GM19467 (cell line): ENCODE data around the gene DNAJC7.
"Not testable (repeated sequence)": the region's sequence is repeated elsewhere in the genome, so short reads cannot be mapped to it uniquely, and the experiment has no call there.

Source experiments
- ATAC-seq: cut with Tn5 transposase; IDR thresholded peaks from one replicate; pipeline ENCODE4 v1.9.1; 2021; ENCODE audit warnings: mild to moderate bottlenecking, moderate library complexity; ENCODE audit not compliant: unreplicated experiment

The DNAJC7 gene

DNA sequence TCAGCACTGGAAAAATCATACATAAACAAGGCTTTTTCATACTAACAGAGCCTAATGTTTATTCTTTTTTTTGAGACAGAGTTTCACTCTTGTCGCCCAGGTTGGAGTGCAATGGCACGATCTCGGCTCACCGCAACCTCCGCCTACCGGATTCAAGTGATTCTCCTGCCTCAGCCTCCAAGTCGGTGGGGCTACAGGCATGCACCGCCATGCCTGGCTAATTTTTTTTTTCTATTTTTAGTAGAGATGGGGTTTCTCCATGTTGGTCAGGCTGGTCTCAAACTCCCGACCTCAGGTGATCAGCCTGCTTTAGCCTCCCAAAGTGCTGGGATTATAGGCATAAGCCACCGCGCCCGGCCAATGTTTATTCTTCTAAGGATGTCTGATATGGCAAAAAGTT is 3.5 kb downstream of the DNAJC7 start:
- not testable (repeated sequence) for ATAC-seq

- ATAC-seq: not testable (repeated sequence)
These were observed 4.9 kb downstream of the DNAJC7 start for GRCh38 chr17:42012363-42012762.

- ATAC-seq: no peak
These were observed 6.2 kb downstream of the DNAJC7 start for GRCh38 chr17:42010898-42011516.

DNA sequence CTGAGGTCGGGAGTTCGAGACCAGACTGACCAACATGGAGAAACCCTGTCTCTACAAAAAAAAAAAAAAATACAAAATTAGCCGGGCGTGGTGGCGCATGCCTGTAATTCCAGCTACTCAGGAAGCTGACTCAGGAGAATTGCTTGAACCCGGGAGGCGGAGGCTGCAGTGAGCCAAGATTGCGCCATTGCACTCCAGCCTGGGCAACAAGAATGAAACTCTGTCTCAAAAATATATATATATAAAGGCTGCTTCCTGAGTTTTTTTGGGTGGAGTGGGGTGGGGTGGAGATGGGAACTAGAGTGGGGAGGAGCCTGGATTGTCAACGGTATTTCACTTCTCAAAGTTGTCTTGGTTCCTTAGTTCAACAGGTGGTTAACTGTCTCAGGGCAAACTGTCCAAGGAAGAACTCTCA is 7.0 kb downstream of the DNAJC7 start:
- not testable (repeated sequence) for ATAC-seq

DNA sequence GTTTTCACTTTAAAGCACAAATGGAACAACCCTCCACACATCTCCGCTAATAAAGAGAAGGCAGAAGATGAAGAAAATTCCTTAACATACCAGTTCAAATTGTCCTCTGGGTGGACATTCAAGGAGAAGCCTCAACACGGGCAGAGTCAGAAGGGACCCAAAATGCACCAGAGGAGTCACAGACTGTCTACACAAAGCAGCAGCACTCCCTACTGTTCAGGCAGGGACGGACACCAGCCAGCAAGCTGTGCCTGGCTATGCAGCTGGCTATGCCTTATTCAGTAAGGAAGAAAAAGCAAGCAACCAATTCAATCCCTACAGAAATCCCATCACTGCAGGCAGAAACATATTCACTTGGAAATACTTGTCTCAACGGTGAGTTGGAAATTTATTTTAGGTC is 8.1 kb downstream of the DNAJC7 start:
- ATAC-seq: no peak

DNA sequence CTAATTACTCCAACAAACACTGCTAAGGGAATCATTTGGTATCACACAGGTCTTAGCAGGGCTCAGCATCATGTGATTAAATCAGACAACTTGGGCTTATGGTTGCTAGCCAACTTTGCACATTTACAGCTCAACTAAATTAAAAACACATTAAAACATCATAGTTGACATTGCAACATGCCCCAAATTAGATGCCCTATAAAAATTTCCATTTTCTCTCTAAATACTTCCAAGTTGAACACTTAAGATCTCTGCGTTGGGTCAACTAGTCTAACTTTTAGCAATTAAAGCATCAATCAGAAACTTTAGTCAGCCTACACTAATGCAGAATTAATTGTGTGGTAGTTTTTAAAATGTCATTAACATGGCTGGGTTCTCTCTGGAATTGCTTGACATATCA is 12.1 kb downstream of the DNAJC7 start:
- ATAC-seq: no peak

DNA sequence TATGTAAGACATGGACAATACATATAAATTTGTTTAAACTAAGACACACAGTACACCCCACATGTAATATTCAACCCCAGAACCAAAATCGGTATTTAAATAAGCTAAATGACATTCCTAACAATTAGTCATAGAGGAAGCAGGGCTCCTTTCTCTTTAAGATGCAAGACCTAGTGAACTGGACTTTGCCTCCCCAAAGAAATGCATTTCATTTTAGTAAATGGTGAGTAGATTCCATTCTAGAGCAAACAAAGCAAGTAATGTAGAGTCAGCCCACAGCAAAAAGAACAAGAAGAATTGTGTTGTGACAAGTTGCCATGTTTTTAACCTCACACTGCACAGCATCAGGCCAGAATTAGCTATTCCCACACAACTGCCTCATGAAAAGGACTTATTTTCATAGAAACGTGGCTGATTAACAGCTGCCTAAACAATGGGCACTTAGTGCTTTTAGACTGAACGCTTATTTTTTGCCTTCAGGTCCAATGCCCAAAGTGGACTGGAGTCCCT is 14.4 kb downstream of the DNAJC7 start:
- ATAC-seq: no peak

- no peak for ATAC-seq
These were observed 15.0 kb downstream of the DNAJC7 start for GRCh38 chr17:42002175-42002791.

- no peak for ATAC-seq
These were observed 15.5 kb downstream of the DNAJC7 start for GRCh38 chr17:42001729-42002128.

DNA sequence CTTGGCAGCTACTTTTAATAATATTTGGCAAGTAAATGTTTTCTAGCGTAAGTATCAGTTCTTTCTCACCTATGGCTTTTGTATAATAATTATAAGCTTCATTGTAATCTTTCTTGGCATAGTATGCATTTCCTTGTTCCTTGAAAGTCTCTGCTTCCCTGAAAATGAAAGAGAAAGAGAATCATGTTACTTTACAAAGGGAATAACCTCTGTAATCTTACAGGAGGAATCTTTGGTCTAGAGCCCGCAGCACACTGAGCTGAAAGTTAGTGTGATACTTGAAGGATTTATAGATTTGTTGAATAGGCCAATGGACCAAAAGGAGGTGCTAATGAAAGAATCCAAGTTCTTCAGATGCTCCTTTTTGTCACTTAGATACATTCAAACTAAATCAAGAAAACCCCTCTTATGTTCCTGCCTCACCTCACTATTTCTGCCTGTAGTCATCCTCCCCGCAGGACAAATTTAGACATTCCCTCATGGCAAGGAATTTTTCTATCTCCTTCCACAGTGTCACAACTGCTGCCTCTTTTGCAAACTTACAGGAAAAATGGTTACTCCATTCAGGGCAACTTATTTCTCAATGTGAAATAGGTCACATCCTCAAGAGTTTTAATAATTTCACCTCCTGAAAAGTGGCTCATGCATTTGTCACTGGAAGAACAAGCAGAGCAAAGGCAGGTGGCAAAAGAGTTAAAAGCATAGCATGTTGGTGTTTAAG is 16.7 kb downstream of the DNAJC7 start:
- ATAC-seq: no peak

DNA sequence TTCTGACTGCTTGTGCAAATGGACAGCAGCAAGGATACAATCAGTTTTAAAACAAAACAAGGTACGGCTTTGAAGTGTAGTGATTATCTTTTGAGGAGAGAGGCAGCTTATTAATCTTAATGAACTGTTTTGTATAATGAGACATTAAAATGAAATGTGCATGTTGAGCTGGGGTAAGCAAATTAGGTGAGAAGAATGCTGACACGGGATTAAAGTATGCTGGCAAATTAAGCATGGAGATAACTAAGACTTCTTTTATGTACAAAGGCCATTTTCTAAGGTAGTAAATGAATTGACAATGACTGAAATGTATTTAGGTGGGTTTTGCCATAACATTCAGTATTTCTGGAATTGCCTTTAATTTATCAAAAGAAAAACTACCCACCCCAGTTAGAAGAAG is 18.7 kb downstream of the DNAJC7 start:
- no peak for ATAC-seq

DNA sequence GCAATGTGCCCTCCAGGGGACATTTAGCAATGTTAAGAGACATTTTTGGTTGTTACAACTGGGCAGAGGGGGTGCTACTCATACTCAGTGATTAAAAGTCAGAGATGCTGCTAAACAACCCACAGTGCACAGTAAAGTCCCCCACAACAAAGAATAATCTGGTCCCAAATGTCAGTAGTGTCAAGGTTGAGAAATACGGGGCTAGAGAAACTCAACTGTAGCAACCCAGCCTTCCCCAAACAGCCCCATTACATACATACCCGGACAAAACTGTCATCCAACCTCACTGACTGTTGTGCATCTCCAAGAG is 20.4 kb downstream of the DNAJC7 start:
- no peak for ATAC-seq

GRCh38 chr17:41992576-41992975 is 24.7 kb downstream of the DNAJC7 start:
- no peak for ATAC-seq

GRCh38 chr17:41989702-41990419 is 27.4 kb downstream of the DNAJC7 start:
- ATAC-seq: no peak

DNA sequence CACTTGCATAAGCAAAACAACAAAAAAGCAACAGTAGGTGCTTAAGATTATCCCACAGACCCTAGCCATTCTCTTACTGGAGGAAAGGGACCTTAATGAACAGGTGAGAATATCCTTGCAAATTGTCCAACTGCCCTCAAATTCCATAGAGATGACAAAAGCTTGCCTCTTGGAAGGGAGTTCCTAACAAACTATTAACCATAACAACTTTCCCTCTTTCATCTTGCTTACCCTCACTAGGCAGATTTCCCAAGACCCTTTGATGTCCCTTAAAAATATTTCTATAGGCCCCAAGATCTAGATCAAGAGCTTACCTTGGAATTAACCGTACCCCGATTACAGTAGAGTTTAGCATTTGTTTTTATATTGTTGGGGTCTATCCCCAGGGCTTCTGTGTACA is 28.8 kb downstream of the DNAJC7 start:
- ATAC-seq: no peak

DNA sequence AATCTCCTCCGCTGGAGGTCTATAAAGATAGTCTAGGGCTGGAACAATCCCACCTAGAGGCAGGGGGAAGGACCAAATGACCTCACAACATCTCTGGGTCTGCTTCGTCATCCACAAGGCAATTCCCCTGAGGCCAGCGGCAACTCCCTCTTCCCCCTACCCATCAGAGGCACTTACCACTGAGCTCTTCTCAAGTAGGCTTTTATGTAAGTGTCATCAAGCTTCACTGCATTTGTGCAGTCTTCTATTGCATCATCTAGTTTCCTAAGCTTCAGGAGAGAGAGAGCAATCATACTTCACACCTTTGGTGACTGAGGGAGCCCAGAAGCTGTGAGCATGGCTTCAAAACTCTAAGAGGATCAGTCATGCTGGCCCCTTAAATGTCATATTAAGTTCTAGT is 29.6 kb downstream of the DNAJC7 start:
- no peak for ATAC-seq

DNA sequence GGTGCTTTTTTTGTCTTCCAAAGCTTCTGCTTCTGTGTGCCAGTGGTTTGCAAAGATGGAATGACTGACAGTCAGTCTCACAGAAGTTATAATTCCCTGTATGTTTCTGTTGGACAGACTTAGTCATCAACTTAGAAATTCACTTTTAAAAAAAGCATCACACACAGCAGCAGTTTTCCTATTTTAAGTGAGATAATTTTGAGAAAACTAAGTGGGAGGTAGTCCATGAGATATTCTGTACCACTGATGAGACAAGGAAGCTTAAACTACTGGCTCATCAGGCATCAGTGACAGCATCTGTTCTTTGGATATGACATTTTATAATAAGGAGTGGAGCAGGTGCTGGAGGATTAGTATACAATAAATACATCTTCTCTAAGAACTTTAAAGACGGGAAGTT is 30.6 kb downstream of the DNAJC7 start:
- no peak for ATAC-seq

DNA sequence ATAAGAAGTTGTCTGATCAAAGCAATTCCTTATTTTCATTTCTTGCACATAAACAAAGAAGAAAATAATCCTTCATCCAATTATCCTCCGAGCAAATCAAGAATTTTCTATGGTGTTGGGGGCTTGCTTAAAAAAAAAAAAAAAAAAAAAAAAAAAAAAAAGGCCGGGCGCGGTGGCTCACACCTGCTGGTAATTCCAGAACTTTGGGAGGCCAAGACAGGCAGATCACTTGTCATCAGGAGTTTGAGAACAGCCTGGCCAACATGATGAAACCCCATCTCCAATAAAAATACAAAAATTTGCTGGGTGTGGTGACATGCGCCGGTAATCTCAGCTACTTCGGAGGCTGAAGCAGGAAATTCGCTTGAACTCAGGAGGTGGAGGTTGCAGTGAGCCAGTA is 31.3 kb downstream of the DNAJC7 start:
- ATAC-seq: no peak

DNA sequence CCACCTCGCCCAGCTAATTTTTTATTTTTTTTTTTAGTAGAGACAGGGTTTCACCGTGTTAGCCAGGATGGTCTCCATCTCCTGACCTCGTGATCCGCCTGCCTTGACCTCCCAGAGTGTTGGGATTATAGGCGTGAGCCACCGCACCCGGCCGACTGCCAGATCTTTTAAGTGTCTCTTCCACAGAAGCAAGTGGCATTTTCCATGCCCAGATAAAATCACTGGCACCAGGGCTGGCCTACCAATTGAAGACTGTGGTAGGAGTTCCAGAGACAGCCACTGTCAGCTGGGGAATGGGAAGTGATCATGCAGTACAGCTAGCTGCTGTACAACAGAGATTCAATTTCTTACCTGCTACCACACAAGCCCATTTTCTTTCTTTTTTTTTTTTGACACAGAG is 32.8 kb downstream of the DNAJC7 start:
- no peak for ATAC-seq

GRCh38 chr17:41982026-41982760 is 35.0 kb downstream of the DNAJC7 start:
- ATAC-seq: no peak

GRCh38 chr17:41977991-41978390 is 39.2 kb downstream of the DNAJC7 start:
- no peak for ATAC-seq
